CD4-positive, alpha-beta T cell (primary cell): Measurements from ENCODE around the gene ST6GALNAC2. TPM values are rescaled to one million over a fixed set of nuclear protein-coding genes. Genes with fewer than 3 reads are reported as not detected.

Experiments
- ATAC-seq: fragments of 200-7000 bp; cut with Tn5 transposase; one replicate; pipeline ENCODE4 v1.10.0; 2022; ENCODE audit warnings: mild to moderate bottlenecking; ENCODE audit not compliant: poor library complexity
- CTCF ChIA-PET: fragments of 350-600 bp; sonication (Branson Sonifier 250); formaldehyde crosslinking; loops from one replicate; lab custom pipeline; 2021; ENCODE audit warnings: antibody characterized with exemption, inconsistent platforms; lab: Charles Lee
- POLR2A ChIA-PET: fragments of 350-600 bp; sonication (Branson Sonifier 250); formaldehyde crosslinking; loops from one replicate; lab custom pipeline; 2021; ENCODE audit warnings: antibody characterized with exemption, inconsistent platforms; lab: Charles Lee
- DNase-seq, 14 experiments: peaks; one replicate each; pipeline ENCODE4 v3.0.0-alpha.2; 2013 to 2020; ENCODE audit warnings: mixed read lengths in 2 of 14
- H3K27ac ChIP-seq, 2 donors: one replicate each; pipeline versions ENCODE4 v1.5.1 to v1.7.0; 2013; ENCODE audit warnings: low read length in 2 of 2, low read depth in 1 of 2, mild to moderate bottlenecking in 1 of 2
- H3K27me3 ChIP-seq, 2 experiments: 1 replicate in 1 of 2; 2 replicates in 1 of 2; pipeline versions ENCODE4 v1.6.1 to v1.7.0; 2013; ENCODE audit warnings: low read length in 2 of 2, control low read depth in 1 of 2, mild to moderate bottlenecking in 1 of 2, moderate library complexity in 1 of 2; ENCODE audit not compliant: insufficient read depth in 2 of 2, control insufficient read depth in 1 of 2
- H3K36me3 ChIP-seq: one replicate; pipeline ENCODE4 v1.6.1; 2013; ENCODE audit warnings: low read length, control low read depth; ENCODE audit not compliant: insufficient read depth
- H3K4me1 ChIP-seq: one replicate; pipeline ENCODE4 v1.6.1; 2013; ENCODE audit warnings: low read length, control low read depth; ENCODE audit not compliant: insufficient read depth
- H3K4me3 ChIP-seq: one replicate; pipeline ENCODE4 v1.5.1; 2013; ENCODE audit warnings: mild to moderate bottlenecking, low read length, moderate library complexity
- H3K9me3 ChIP-seq, 2 experiments: 1 replicate in 1 of 2; 2 replicates in 1 of 2; pipeline versions ENCODE4 v1.6.1 to v1.7.0; 2013; ENCODE audit warnings: low read length in 2 of 2, mild to moderate bottlenecking in 2 of 2, control low read depth in 1 of 2, moderate library complexity in 1 of 2; ENCODE audit not compliant: control insufficient read depth in 1 of 2, insufficient read depth in 1 of 2
- H3K27ac Mint-ChIP-seq: one replicate; pipeline ENCODE4 v1.8.0; 2020; ENCODE audit warnings: mixed read lengths
- H3K27me3 Mint-ChIP-seq: one replicate; pipeline ENCODE4 v1.8.0; 2021; ENCODE audit warnings: mixed read lengths
- H3K36me3 Mint-ChIP-seq: one replicate; pipeline ENCODE4 v1.8.0; 2021; ENCODE audit warnings: low read depth, mixed read lengths
- H3K4me1 Mint-ChIP-seq: one replicate; pipeline ENCODE4 v1.8.0; 2021; ENCODE audit warnings: low read depth, mixed read lengths
- H3K4me3 Mint-ChIP-seq: one replicate; pipeline ENCODE4 v1.8.0; 2020; ENCODE audit warnings: mild to moderate bottlenecking, mixed read lengths
- H3K9me3 Mint-ChIP-seq: one replicate; pipeline ENCODE4 v1.8.0; 2020; ENCODE audit warnings: mixed read lengths
- intact Hi-C, 2 experiments: fragments of 100-400 bp; cut with DNase I in 1 of 2; cut with micrococcal nuclease in 1 of 2; formaldehyde crosslinking; loops; one replicate each; pipeline versions ENCODE4 v1.15.1 to v1.9.0; 2023 to 2025; cut with DNase I, micrococcal nuclease
- total RNA-seq, 174 experiments: library from RNA in 2 of 174; stranded (reverse) in 2 of 174; gene quantifications; one replicate each; pipeline ENCODE4 v1.2.3 and lab custom pipeline; 2021 to 2026
- TF ChIP-seq, protein P1 (sequence below): fragments of 200-600 bp; IDR thresholded peaks from one replicate; pipeline ENCODE4 v1.8.0; 2022; ENCODE audit warnings: antibody characterized with exemption, mild to moderate bottlenecking

ST6GALNAC2 gene
- total RNA-seq, 2 experiments from 2014 or later: 0.49 to 1.2 TPM

DNA sequence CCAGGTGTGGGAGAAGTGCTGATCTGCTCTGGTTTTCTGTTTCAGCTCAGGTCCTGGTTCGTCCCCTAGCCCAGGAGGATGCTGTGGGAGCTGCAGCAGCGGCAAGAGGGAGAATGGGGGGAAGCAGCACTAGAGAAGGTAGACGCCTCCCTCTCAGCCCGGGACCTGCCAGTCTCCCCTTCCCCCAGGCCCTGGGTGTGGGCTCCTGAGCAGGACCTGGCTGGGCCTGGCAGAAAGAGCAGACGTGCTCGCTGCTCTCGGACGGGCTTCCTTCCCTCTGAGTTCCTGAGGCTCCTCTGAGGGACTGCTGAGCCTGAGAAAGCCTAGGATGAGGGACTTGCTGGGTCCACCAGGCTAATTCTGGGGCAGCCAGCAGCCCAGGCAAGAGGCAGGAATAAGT lies 42.7 kb downstream of the ST6GALNAC2 start:
- peaks cover 6% of the 10 kb centered on the region for H3K4me1 Mint-ChIP-seq
- intact Hi-C loops: no loop called here
- CTCF ChIA-PET: interaction anchor here (1.0 kb wide), 1 partner anchor 20 kb away, joined by 3 read pairs; no protein-coding TSS in a partner anchor
- H3K9me3 Mint-ChIP-seq: no peaks in the 10 kb centered on the region
- POLR2A ChIA-PET: no interaction called here
- no peaks in the 10 kb centered on the region for H3K36me3 Mint-ChIP-seq
- DNase-seq: no peak
- H3K4me1 ChIP-seq: peaks cover 20% of the 10 kb centered on the region
- no peak overlapping the region for H3K4me3 ChIP-seq
- H3K27ac ChIP-seq: no peak overlapping the region
- peaks cover 14 to 37% of the 10 kb centered on the region in 2 experiments for H3K27me3 ChIP-seq
- H3K4me3 Mint-ChIP-seq: no peak overlapping the region
- TF ChIP-seq, protein P1, sequence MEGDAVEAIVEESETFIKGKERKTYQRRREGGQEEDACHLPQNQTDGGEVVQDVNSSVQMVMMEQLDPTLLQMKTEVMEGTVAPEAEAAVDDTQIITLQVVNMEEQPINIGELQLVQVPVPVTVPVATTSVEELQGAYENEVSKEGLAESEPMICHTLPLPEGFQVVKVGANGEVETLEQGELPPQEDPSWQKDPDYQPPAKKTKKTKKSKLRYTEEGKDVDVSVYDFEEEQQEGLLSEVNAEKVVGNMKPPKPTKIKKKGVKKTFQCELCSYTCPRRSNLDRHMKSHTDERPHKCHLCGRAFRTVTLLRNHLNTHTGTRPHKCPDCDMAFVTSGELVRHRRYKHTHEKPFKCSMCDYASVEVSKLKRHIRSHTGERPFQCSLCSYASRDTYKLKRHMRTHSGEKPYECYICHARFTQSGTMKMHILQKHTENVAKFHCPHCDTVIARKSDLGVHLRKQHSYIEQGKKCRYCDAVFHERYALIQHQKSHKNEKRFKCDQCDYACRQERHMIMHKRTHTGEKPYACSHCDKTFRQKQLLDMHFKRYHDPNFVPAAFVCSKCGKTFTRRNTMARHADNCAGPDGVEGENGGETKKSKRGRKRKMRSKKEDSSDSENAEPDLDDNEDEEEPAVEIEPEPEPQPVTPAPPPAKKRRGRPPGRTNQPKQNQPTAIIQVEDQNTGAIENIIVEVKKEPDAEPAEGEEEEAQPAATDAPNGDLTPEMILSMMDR: no peak
- H3K27me3 Mint-ChIP-seq: peaks cover 49% of the 10 kb centered on the region
- no peak overlapping the region for H3K27ac Mint-ChIP-seq
- peaks cover 0 to 13% of the 10 kb centered on the region in 2 experiments for H3K9me3 ChIP-seq
- no peak for ATAC-seq
- H3K36me3 ChIP-seq: no peaks in the 10 kb centered on the region

DNA sequence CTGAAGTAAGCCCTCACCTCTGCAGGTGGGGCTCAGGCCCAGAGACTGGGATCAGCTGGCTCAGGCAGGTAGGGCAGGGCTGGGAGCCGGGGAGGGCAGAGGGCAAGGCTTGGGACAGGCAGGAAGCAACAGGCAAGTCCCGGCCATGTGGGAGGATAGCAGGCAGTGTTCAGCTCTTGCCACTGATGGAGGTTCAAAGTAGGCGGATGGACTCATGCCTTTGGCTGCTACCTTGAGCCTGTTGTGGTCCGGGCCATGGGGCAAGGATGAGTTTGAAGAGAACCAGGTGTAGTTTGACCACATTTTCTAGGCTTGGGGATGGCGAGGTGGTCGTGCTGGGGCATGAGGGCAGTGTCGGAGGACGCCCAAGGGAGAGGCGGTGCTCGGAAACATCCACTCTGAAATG lies 43.1 kb downstream of the ST6GALNAC2 start:
- intact Hi-C loops: no loop called here
- no peak overlapping the region for H3K4me3 Mint-ChIP-seq
- no peaks in the 10 kb centered on the region for H3K9me3 Mint-ChIP-seq
- Histone ChIP-seq H3K27ac (no peak overlapping the region), H3K4me3 (no peak overlapping the region), H3K36me3 (no peaks in the 10 kb centered on the region), H3K27me3 (peaks cover 14 to 38% of the 10 kb centered on the region in 2 experiments), H3K4me1 (peaks cover 21% of the 10 kb centered on the region), H3K9me3 (peaks cover 0 to 13% of the 10 kb centered on the region in 2 experiments)
- TF ChIP-seq, protein P1: no peak
- peaks cover 49% of the 10 kb centered on the region for H3K27me3 Mint-ChIP-seq
- peaks cover 6% of the 10 kb centered on the region for H3K4me1 Mint-ChIP-seq
- ChIA-PET CTCF (interaction anchor here (1.0 kb wide), 1 partner anchor 19 kb away, joined by 3 read pairs; no protein-coding TSS in a partner anchor), POLR2A (no interaction called here)
- H3K27ac Mint-ChIP-seq: no peak overlapping the region
- no peak for DNase-seq
- no peaks in the 10 kb centered on the region for H3K36me3 Mint-ChIP-seq
- no peak for ATAC-seq

DNA sequence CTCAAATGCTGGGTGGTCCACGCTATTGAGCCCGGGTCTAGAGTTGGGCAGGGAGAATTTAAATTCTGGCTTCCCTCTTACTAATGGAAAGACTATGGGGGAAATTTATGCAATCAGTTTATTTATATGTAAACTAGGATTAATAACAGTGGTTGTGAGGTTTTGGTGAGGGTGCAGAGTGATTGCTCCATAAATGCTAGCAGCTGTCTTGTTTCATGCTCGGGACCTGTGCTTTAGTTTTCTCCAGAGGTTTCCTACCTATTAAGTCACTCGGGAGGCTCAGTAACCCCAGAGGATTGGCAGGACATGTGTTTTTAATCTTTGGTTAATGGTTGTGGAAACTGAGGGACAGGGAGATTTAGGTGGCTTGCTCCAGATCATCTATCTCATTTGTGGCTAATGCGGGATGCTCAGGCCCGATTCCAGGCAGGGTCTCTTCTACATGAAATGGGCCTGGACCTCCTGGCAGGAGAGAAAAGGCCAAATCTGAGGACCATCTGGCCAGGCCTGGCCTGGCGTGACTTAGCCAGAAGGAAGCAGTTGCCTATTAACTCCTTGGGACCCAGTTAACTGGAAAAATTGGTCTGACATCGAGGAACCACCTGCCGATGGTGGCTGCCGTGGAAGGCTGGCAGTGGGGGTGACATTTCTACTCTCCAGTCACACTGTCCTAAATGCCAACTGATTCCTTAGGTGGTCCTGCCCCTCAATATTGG lies 43.8 kb downstream of the ST6GALNAC2 start:
- DNase-seq (no peak), ATAC-seq (no peak)
- peaks cover 50% of the 10 kb centered on the region for H3K27me3 Mint-ChIP-seq
- H3K4me3 Mint-ChIP-seq: no peak overlapping the region
- Histone ChIP-seq H3K9me3 (peaks cover 0 to 13% of the 10 kb centered on the region in 2 experiments), H3K27ac (no peak overlapping the region), H3K4me1 (peaks cover 14% of the 10 kb centered on the region), H3K36me3 (no peaks in the 10 kb centered on the region), H3K4me3 (no peak overlapping the region), H3K27me3 (peaks cover 15 to 42% of the 10 kb centered on the region in 2 experiments)
- peaks cover 6% of the 10 kb centered on the region for H3K4me1 Mint-ChIP-seq
- TF ChIP-seq, protein P1: no peak
- ChIA-PET POLR2A (no interaction called here), CTCF (no interaction called here)
- intact Hi-C loops: no loop called here
- H3K27ac Mint-ChIP-seq: no peak overlapping the region
- no peaks in the 10 kb centered on the region for H3K9me3 Mint-ChIP-seq
- H3K36me3 Mint-ChIP-seq: no peaks in the 10 kb centered on the region
